KG1 (cell line): ENCODE results near the gene LMOD3.

Experiments used
- DNase-seq: peaks from one replicate; lab custom pipeline; 2025; lab: John Stamatoyannopoulos, UW

The LMOD3 gene

GRCh38 chr3:69091389-69092029 lies 30.9 kb downstream of the LMOD3 start:
- no peak for DNase-seq

- DNase-seq: no peak
Measured at GRCh38 chr3:69090021-69090420, 32.4 kb downstream of the LMOD3 start.

GRCh38 chr3:69088063-69088462 lies 34.3 kb downstream of the LMOD3 start:
- no peak for DNase-seq

- DNase-seq: no peak
Measured at GRCh38 chr3:69087030-69087791, 35.2 kb downstream of the LMOD3 start.

GRCh38 chr3:69085833-69086722 lies 36.3 kb downstream of the LMOD3 start:
- DNase-seq: peak; percentile 63

- DNase-seq: no peak
Measured at GRCh38 chr3:69085168-69085832, 37.1 kb downstream of the LMOD3 start.

GRCh38 chr3:69084326-69085167 lies 37.8 kb downstream of the LMOD3 start, which contains the start of gene ARL6IP5:
Gene ARL6IP5 (plus strand): TSS chr3:69084937. CDS start chr3:69085048, 111 bp downstream.
- DNase-seq: peak; percentile 89

GRCh38 chr3:69082805-69083204 lies 39.6 kb downstream of the LMOD3 start:
- peak; percentile 66 for DNase-seq

GRCh38 chr3:69082361-69082760 lies 40.0 kb downstream of the LMOD3 start:
- no peak for DNase-seq

- no peak for DNase-seq
Measured at GRCh38 chr3:69081583-69082262, 40.7 kb downstream of the LMOD3 start.

GRCh38 chr3:69080233-69080920 lies 42.0 kb downstream of the LMOD3 start, which contains the start of gene UBA3:
Gene UBA3 (minus strand): TSS chr3:69080365. CDS start chr3:69080353, 12 bp downstream.
- DNase-seq: peak; percentile 27

GRCh38 chr3:69079269-69080159 lies 42.9 kb downstream of the LMOD3 start:
- no peak for DNase-seq

- DNase-seq: no peak
Measured at GRCh38 chr3:69072928-69073327, 49.5 kb downstream of the LMOD3 start.

GRCh38 chr3:69066121-69066520 lies 56.3 kb downstream of the LMOD3 start:
- DNase-seq: no peak

GRCh38 chr3:69065318-69065964 lies 57.0 kb downstream of the LMOD3 start:
- DNase-seq: no peak

GRCh38 chr3:69063636-69064035 lies 58.8 kb downstream of the LMOD3 start:
- no peak for DNase-seq

- DNase-seq: no peak
Measured at GRCh38 chr3:69059688-69060087, 62.7 kb downstream of the LMOD3 start.

GRCh38 chr3:69058947-69059224 lies 63.5 kb downstream of the LMOD3 start:
- no peak for DNase-seq
